ENCODE results near the gene TANC1. TPM values are rescaled to one million over a fixed set of nuclear protein-coding genes. Genes with fewer than 3 reads are reported as not detected.

Gene TANC1
- total and polyA plus RNA-seq, 9 donors, result 14.3 to 25.2 (median 20.1) TPM

- DNase-seq, result no peak
- no peak overlapping the region for H3K4me3 ChIP-seq (ENCODE audit: low read length)
- no peaks in the 10 kb centered on the region for H3K9me3 ChIP-seq (replicated peaks; ENCODE audit: control insufficient read depth, low read depth, low read length)
- H3K27ac ChIP-seq (ENCODE audit: low read length), result no peak overlapping the region
- no peaks in the 10 kb centered on the region for H3K36me3 ChIP-seq (ENCODE audit: control insufficient read depth, insufficient read depth, low read length)
- no CpG with 5 or more reads among the region's 1 CpG for WGBS (ENCODE audit: insufficient coverage)
- no peaks in the 10 kb centered on the region for H3K27me3 ChIP-seq (ENCODE audit: control insufficient read depth, insufficient read depth, low read length)
- H3K4me1 ChIP-seq (ENCODE audit: control insufficient read depth, insufficient read depth, low read length), result peaks cover 11% of the 10 kb centered on the region
Measured at GRCh38 chr2:159067971-159068370, 99.5 kb downstream of the TANC1 start.

GRCh38 chr2:159069229-159069628, 100.8 kb downstream of the TANC1 start:
- Histone ChIP-seq H3K36me3 (ENCODE audit: control insufficient read depth, insufficient read depth, low read length) (no peaks in the 10 kb centered on the region), H3K27ac (ENCODE audit: low read length) (no peak overlapping the region), H3K9me3 (replicated peaks; ENCODE audit: control insufficient read depth, low read depth, low read length) (no peaks in the 10 kb centered on the region), H3K4me1 (ENCODE audit: control insufficient read depth, insufficient read depth, low read length) (peaks cover 11% of the 10 kb centered on the region), H3K4me3 (ENCODE audit: low read length) (no peak overlapping the region), H3K27me3 (ENCODE audit: control insufficient read depth, insufficient read depth, low read length) (no peaks in the 10 kb centered on the region)
- no CpG with 5 or more reads among the region's 2 CpGs for WGBS (ENCODE audit: insufficient coverage)
- DNase-seq, result no peak

GRCh38 chr2:159070235-159070634, 101.8 kb downstream of the TANC1 start:
- no peak for DNase-seq
- no peaks in the 10 kb centered on the region for H3K36me3 ChIP-seq (ENCODE audit: control insufficient read depth, insufficient read depth, low read length)
- no peaks in the 10 kb centered on the region for H3K27me3 ChIP-seq (ENCODE audit: control insufficient read depth, insufficient read depth, low read length)
- H3K9me3 ChIP-seq (replicated peaks; ENCODE audit: control insufficient read depth, low read depth, low read length), result no peaks in the 10 kb centered on the region
- H3K27ac ChIP-seq (ENCODE audit: low read length), result no peak overlapping the region
- no CpG with 5 or more reads among the region's 2 CpGs for WGBS (ENCODE audit: insufficient coverage)
- peaks cover 3% of the 10 kb centered on the region for H3K4me1 ChIP-seq (ENCODE audit: control insufficient read depth, insufficient read depth, low read length)
- H3K4me3 ChIP-seq (ENCODE audit: low read length), result no peak overlapping the region

GRCh38 chr2:159071190-159071915, 102.9 kb downstream of the TANC1 start:
- no peak for DNase-seq
- Histone ChIP-seq H3K36me3 (ENCODE audit: control insufficient read depth, insufficient read depth, low read length) (no peaks in the 10 kb centered on the region), H3K27me3 (ENCODE audit: control insufficient read depth, insufficient read depth, low read length) (no peaks in the 10 kb centered on the region), H3K27ac (ENCODE audit: low read length) (no peak overlapping the region), H3K4me3 (ENCODE audit: low read length) (no peak overlapping the region), H3K9me3 (replicated peaks; ENCODE audit: control insufficient read depth, low read depth, low read length) (no peaks in the 10 kb centered on the region), H3K4me1 (ENCODE audit: control insufficient read depth, insufficient read depth, low read length) (no peaks in the 10 kb centered on the region)
- no CpG with 5 or more reads among the region's 2 CpGs for WGBS (ENCODE audit: insufficient coverage)

- no CpG with 5 or more reads among the region's 2 CpGs for WGBS (ENCODE audit: insufficient coverage)
- Histone ChIP-seq H3K4me1 (ENCODE audit: control insufficient read depth, insufficient read depth, low read length) (no peaks in the 10 kb centered on the region), H3K27me3 (ENCODE audit: control insufficient read depth, insufficient read depth, low read length) (no peaks in the 10 kb centered on the region), H3K36me3 (ENCODE audit: control insufficient read depth, insufficient read depth, low read length) (no peaks in the 10 kb centered on the region), H3K4me3 (ENCODE audit: low read length) (no peak overlapping the region), H3K9me3 (replicated peaks; ENCODE audit: control insufficient read depth, low read depth, low read length) (no peaks in the 10 kb centered on the region), H3K27ac (ENCODE audit: low read length) (no peak overlapping the region)
- no peak for DNase-seq
Measured at GRCh38 chr2:159072795-159073194, 104.4 kb downstream of the TANC1 start.

GRCh38 chr2:159073256-159073655, 104.8 kb downstream of the TANC1 start:
- no peak overlapping the region for H3K27ac ChIP-seq (ENCODE audit: low read length)
- H3K4me3 ChIP-seq (ENCODE audit: low read length), result no peak overlapping the region
- WGBS (ENCODE audit: insufficient coverage), result no CpG with 5 or more reads among the region's 2 CpGs
- DNase-seq, result no peak
- H3K9me3 ChIP-seq (replicated peaks; ENCODE audit: control insufficient read depth, low read depth, low read length), result no peaks in the 10 kb centered on the region
- no peaks in the 10 kb centered on the region for H3K36me3 ChIP-seq (ENCODE audit: control insufficient read depth, insufficient read depth, low read length)
- H3K4me1 ChIP-seq (ENCODE audit: control insufficient read depth, insufficient read depth, low read length), result no peaks in the 10 kb centered on the region
- H3K27me3 ChIP-seq (ENCODE audit: control insufficient read depth, insufficient read depth, low read length), result no peaks in the 10 kb centered on the region

GRCh38 chr2:159074605-159075004, 106.2 kb downstream of the TANC1 start:
- H3K27ac ChIP-seq (ENCODE audit: low read length), result no peak overlapping the region
- WGBS (ENCODE audit: insufficient coverage), result 100% methylated on average over 3 of the region's 7 CpGs
- H3K4me1 ChIP-seq (ENCODE audit: control insufficient read depth, insufficient read depth, low read length), result no peaks in the 10 kb centered on the region
- no peaks in the 10 kb centered on the region for H3K36me3 ChIP-seq (ENCODE audit: control insufficient read depth, insufficient read depth, low read length)
- no peak for DNase-seq
- no peaks in the 10 kb centered on the region for H3K9me3 ChIP-seq (replicated peaks; ENCODE audit: control insufficient read depth, low read depth, low read length)
- no peak overlapping the region for H3K4me3 ChIP-seq (ENCODE audit: low read length)
- H3K27me3 ChIP-seq (ENCODE audit: control insufficient read depth, insufficient read depth, low read length), result no peaks in the 10 kb centered on the region

GRCh38 chr2:159075727-159076126, 107.3 kb downstream of the TANC1 start:
- WGBS (ENCODE audit: insufficient coverage), result no CpG with 5 or more reads among the region's 1 CpG
- Histone ChIP-seq H3K27me3 (ENCODE audit: control insufficient read depth, insufficient read depth, low read length) (no peaks in the 10 kb centered on the region), H3K4me3 (ENCODE audit: low read length) (no peak overlapping the region), H3K4me1 (ENCODE audit: control insufficient read depth, insufficient read depth, low read length) (peaks cover 1% of the 10 kb centered on the region), H3K27ac (ENCODE audit: low read length) (no peak overlapping the region), H3K9me3 (replicated peaks; ENCODE audit: control insufficient read depth, low read depth, low read length) (no peaks in the 10 kb centered on the region), H3K36me3 (ENCODE audit: control insufficient read depth, insufficient read depth, low read length) (peaks cover under 1% of the 10 kb centered on the region)
- no peak for DNase-seq

- Histone ChIP-seq H3K4me3 (ENCODE audit: low read length) (no peak overlapping the region), H3K27me3 (ENCODE audit: control insufficient read depth, insufficient read depth, low read length) (no peaks in the 10 kb centered on the region), H3K9me3 (replicated peaks; ENCODE audit: control insufficient read depth, low read depth, low read length) (no peaks in the 10 kb centered on the region), H3K4me1 (ENCODE audit: control insufficient read depth, insufficient read depth, low read length) (peaks cover 5% of the 10 kb centered on the region), H3K36me3 (ENCODE audit: control insufficient read depth, insufficient read depth, low read length) (peaks cover 3% of the 10 kb centered on the region), H3K27ac (ENCODE audit: low read length) (no peak overlapping the region)
- DNase-seq, result peak; percentile 63
- no CpG with 5 or more reads among the region's 2 CpGs for WGBS (ENCODE audit: insufficient coverage)
Measured at GRCh38 chr2:159076241-159076640, 107.8 kb downstream of the TANC1 start.

GRCh38 chr2:159077869-159078268, 109.4 kb downstream of the TANC1 start:
- peaks cover 3% of the 10 kb centered on the region for H3K36me3 ChIP-seq (ENCODE audit: control insufficient read depth, insufficient read depth, low read length)
- no peak overlapping the region for H3K4me3 ChIP-seq (ENCODE audit: low read length)
- H3K9me3 ChIP-seq (replicated peaks; ENCODE audit: control insufficient read depth, low read depth, low read length), result no peaks in the 10 kb centered on the region
- peaks cover 14% of the 10 kb centered on the region for H3K4me1 ChIP-seq (ENCODE audit: control insufficient read depth, insufficient read depth, low read length)
- no peak for DNase-seq
- H3K27ac ChIP-seq (ENCODE audit: low read length), result no peak overlapping the region
- H3K27me3 ChIP-seq (ENCODE audit: control insufficient read depth, insufficient read depth, low read length), result no peaks in the 10 kb centered on the region

- no peak overlapping the region for H3K27ac ChIP-seq (ENCODE audit: low read length)
- H3K4me3 ChIP-seq (ENCODE audit: low read length), result no peak overlapping the region
- peaks cover 3% of the 10 kb centered on the region for H3K36me3 ChIP-seq (ENCODE audit: control insufficient read depth, insufficient read depth, low read length)
- DNase-seq, result no peak
- H3K4me1 ChIP-seq (ENCODE audit: control insufficient read depth, insufficient read depth, low read length), result peaks cover 18% of the 10 kb centered on the region
- no CpG with 5 or more reads among the region's 1 CpG for WGBS (ENCODE audit: insufficient coverage)
- no peaks in the 10 kb centered on the region for H3K27me3 ChIP-seq (ENCODE audit: control insufficient read depth, insufficient read depth, low read length)
- H3K9me3 ChIP-seq (replicated peaks; ENCODE audit: control insufficient read depth, low read depth, low read length), result no peaks in the 10 kb centered on the region
Measured at GRCh38 chr2:159078443-159078842, 110.0 kb downstream of the TANC1 start.

Data from muscle of leg (tissue), 11 donors.